Neural cell (in vitro differentiated cells): ENCODE results near the gene LRMDA. TPM values are rescaled to one million over a fixed set of nuclear protein-coding genes. Genes with fewer than 3 reads are reported as not detected.

ENCODE experiments used
- H2AFZ ChIP-seq: fragments of 200-600, 300-800 bp; sonication (generic), shearing (Covaris generic); 2 replicates; pipeline ENCODE4 v1.6.0; 2014; ENCODE audit warnings: low read depth, mild to moderate bottlenecking, antibody characterized with exemption, low read length, moderate library complexity
- H3F3A ChIP-seq: fragments of 200-600 bp; shearing (Covaris generic); 2 replicates; pipeline ENCODE4 v1.6.1; 2016; ENCODE audit warnings: mild to moderate bottlenecking, moderate library complexity, mixed read lengths, antibody characterized with exemption, low read length; ENCODE audit not compliant: insufficient read depth, poor library complexity, severe bottlenecking
- H3K27ac ChIP-seq: fragments of 200-600, 300-800 bp; sonication (generic), shearing (Covaris generic); 2 replicates; pipeline ENCODE4 v1.5.1; 2014; ENCODE audit warnings: mild to moderate bottlenecking, low read length, moderate library complexity
- H3K27me3 ChIP-seq: fragments of 300-800, 200-600 bp; sonication (generic), shearing (Covaris generic); 2 replicates; pipeline ENCODE4 v1.6.0; 2014; ENCODE audit warnings: mild to moderate bottlenecking, low read depth, low read length, moderate library complexity; ENCODE audit not compliant: insufficient read depth
- H3K36me3 ChIP-seq: fragments of 300-800, 200-600 bp; sonication (generic), shearing (Covaris generic); 2 replicates; pipeline ENCODE4 v1.5.1; 2014; ENCODE audit warnings: mild to moderate bottlenecking, antibody characterized with exemption, low read length, moderate library complexity; ENCODE audit not compliant: insufficient read depth
- H3K4me2 ChIP-seq: fragments of 300-800, 200-600 bp; sonication (generic), shearing (Covaris generic); 2 replicates; pipeline ENCODE4 v1.6.0; 2014; ENCODE audit warnings: mild to moderate bottlenecking, low read length
- H3K4me3 ChIP-seq: fragments of 300-800, 200-600 bp; sonication (generic), shearing (Covaris generic); 2 replicates; pipeline ENCODE4 v1.5.1; 2014; ENCODE audit warnings: mild to moderate bottlenecking, low read length, moderate library complexity
- H3K79me2 ChIP-seq: fragments of 200-600 bp; shearing (Covaris generic); replicated peaks from 2 replicates; pipeline ENCODE4 v1.6.0; 2014; ENCODE audit warnings: mild to moderate bottlenecking, low read length, moderate library complexity; ENCODE audit not compliant: insufficient read depth
- H3K9ac ChIP-seq: fragments of 300-800, 200-600 bp; sonication (generic), shearing (Covaris generic); 2 replicates; pipeline ENCODE4 v1.6.1; 2016; ENCODE audit warnings: mild to moderate bottlenecking, low read length, mixed read lengths
- H3K9me2 ChIP-seq: fragments of 200-600 bp; shearing (Covaris generic); 2 replicates; pipeline ENCODE4 v1.6.1; 2016; ENCODE audit warnings: mild to moderate bottlenecking, low read length, mixed read lengths; ENCODE audit not compliant: insufficient read depth
- H3K9me3 ChIP-seq: fragments of 200-600, 300-800 bp; sonication (generic), shearing (Covaris generic); 2 replicates; pipeline ENCODE4 v1.6.1; 2016; ENCODE audit warnings: mild to moderate bottlenecking, mixed run types, low read length, moderate library complexity, mixed read lengths
- H4K20me1 ChIP-seq: fragments of 200-600 bp; shearing (Covaris generic); 2 replicates; pipeline ENCODE4 v1.6.1; 2016; ENCODE audit warnings: mild to moderate bottlenecking, mixed run types; ENCODE audit not compliant: insufficient read depth
- EP300 ChIP-seq: fragments of 450-650 bp; conservative IDR thresholded peaks from 2 replicates; pipeline ENCODE4 v1.6.1; 2014; ENCODE audit warnings: antibody characterized with exemption, mild to moderate bottlenecking, moderate library complexity; ENCODE audit not compliant: poor library complexity, severe bottlenecking
- EZH2 ChIP-seq: fragments of 200-600, 300-800 bp; shearing (Covaris generic), sonication (generic); IDR thresholded peaks from 2 replicates; pipeline ENCODE4 v1.6.1; 2014; ENCODE audit warnings: antibody characterized with exemption, low read length, borderline replicate concordance, mild to moderate bottlenecking; ENCODE audit not compliant: insufficient read depth, poor library complexity, severe bottlenecking
- MXI1 ChIP-seq: fragments of 450-650 bp; conservative IDR thresholded peaks from 2 replicates; pipeline ENCODE4 v1.6.1; 2014; ENCODE audit warnings: antibody characterized with exemption, mild to moderate bottlenecking; ENCODE audit not compliant: poor library complexity, severe bottlenecking
- POLR2AphosphoS5 ChIP-seq: IDR thresholded peaks from 2 replicates; pipeline ENCODE4 v1.6.1; 2012
- RAD21 ChIP-seq: fragments of 450-650 bp; conservative IDR thresholded peaks from 2 replicates; pipeline ENCODE4 v1.6.1; 2014; ENCODE audit warnings: antibody characterized with exemption, mild to moderate bottlenecking, moderate library complexity
- SMC3 ChIP-seq: fragments of 450-650 bp; conservative IDR thresholded peaks from 2 replicates; pipeline ENCODE4 v1.6.1; 2014; ENCODE audit warnings: antibody characterized with exemption, mild to moderate bottlenecking, moderate library complexity; ENCODE audit not compliant: poor library complexity
- TAF1 ChIP-seq: IDR thresholded peaks from 2 replicates; pipeline ENCODE4 v1.6.1; 2012; ENCODE audit warnings: low read depth
- polyA plus RNA-seq: library from polyadenylated mRNA; depleted of rRNA; stranded (reverse); fragments of >200 nt; gene quantifications from 2 replicates; pipeline ENCODE4 v1.2.3, GENCODE V29; 2014
- TF ChIP-seq, protein P1 (sequence below): fragments of 450-650 bp; IDR thresholded peaks from 2 replicates; pipeline ENCODE4 v1.5.1; 2014; ENCODE audit warnings: antibody characterized with exemption, mild to moderate bottlenecking, moderate library complexity; ENCODE audit not compliant: poor library complexity, severe bottlenecking
- TF ChIP-seq, protein P2 (sequence below): IDR thresholded peaks from 2 replicates; pipeline ENCODE4 v1.6.1; 2012; ENCODE audit warnings: borderline replicate concordance

LRMDA gene
- polyA plus RNA-seq, 1 donor from 2014 or later, result 5.6 TPM

DNA sequence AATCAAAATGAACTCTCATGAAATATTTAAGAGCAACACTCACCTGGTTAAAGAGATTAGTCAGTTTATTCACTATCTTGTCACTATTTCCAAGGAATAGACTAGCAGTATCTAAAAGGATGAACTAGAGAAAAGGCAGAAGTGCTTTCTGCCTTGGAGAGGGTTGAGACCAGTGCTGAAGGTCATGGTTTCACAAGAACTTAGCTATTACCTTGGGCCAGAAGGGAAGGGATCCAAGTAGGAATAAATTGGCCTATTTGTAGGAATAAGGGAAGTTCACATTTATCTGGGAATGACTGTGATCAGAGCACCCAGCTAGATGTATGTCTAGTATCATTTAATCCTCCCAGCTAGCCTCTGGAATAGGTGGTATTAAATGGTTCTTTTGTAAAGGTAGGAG lies 347.2 kb downstream of the LRMDA start:
- no peak overlapping the region for H3K27ac ChIP-seq

DNA sequence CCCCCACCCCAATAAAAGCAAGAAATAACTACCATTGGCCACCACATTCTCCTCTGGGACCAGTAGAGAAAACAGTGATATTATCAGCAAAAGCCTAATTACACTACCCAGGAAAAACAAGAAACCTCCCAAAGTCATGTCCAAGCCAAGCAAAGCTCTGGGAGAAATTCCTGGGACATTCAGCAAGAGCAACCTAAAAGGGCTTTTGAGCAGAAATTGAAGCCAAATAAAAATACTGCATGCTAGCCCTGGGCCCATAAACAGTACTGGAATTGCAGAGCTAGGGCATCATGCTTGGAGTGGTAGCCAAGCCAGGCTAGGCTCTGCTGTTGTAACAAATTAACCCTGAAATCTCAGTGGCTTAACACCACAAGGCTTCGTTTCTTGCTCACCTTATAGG lies 347.9 kb downstream of the LRMDA start:
- H3K9ac ChIP-seq, result no peak overlapping the region
- no peaks in the 10 kb centered on the region for H4K20me1 ChIP-seq
- no peaks in the 10 kb centered on the region for H3K9me3 ChIP-seq
- H3K79me2 ChIP-seq, result no peaks in the 10 kb centered on the region
- TF ChIP-seq, protein P1, sequence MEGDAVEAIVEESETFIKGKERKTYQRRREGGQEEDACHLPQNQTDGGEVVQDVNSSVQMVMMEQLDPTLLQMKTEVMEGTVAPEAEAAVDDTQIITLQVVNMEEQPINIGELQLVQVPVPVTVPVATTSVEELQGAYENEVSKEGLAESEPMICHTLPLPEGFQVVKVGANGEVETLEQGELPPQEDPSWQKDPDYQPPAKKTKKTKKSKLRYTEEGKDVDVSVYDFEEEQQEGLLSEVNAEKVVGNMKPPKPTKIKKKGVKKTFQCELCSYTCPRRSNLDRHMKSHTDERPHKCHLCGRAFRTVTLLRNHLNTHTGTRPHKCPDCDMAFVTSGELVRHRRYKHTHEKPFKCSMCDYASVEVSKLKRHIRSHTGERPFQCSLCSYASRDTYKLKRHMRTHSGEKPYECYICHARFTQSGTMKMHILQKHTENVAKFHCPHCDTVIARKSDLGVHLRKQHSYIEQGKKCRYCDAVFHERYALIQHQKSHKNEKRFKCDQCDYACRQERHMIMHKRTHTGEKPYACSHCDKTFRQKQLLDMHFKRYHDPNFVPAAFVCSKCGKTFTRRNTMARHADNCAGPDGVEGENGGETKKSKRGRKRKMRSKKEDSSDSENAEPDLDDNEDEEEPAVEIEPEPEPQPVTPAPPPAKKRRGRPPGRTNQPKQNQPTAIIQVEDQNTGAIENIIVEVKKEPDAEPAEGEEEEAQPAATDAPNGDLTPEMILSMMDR, result no peak
- TF ChIP-seq POLR2AphosphoS5, result no peak
- TF ChIP-seq SMC3, result no peak
- no peak for TF ChIP-seq EP300
- TF ChIP-seq RAD21, result no peak
- no peak for TF ChIP-seq TAF1
- no peak for TF ChIP-seq EZH2
- TF ChIP-seq, protein P2, sequence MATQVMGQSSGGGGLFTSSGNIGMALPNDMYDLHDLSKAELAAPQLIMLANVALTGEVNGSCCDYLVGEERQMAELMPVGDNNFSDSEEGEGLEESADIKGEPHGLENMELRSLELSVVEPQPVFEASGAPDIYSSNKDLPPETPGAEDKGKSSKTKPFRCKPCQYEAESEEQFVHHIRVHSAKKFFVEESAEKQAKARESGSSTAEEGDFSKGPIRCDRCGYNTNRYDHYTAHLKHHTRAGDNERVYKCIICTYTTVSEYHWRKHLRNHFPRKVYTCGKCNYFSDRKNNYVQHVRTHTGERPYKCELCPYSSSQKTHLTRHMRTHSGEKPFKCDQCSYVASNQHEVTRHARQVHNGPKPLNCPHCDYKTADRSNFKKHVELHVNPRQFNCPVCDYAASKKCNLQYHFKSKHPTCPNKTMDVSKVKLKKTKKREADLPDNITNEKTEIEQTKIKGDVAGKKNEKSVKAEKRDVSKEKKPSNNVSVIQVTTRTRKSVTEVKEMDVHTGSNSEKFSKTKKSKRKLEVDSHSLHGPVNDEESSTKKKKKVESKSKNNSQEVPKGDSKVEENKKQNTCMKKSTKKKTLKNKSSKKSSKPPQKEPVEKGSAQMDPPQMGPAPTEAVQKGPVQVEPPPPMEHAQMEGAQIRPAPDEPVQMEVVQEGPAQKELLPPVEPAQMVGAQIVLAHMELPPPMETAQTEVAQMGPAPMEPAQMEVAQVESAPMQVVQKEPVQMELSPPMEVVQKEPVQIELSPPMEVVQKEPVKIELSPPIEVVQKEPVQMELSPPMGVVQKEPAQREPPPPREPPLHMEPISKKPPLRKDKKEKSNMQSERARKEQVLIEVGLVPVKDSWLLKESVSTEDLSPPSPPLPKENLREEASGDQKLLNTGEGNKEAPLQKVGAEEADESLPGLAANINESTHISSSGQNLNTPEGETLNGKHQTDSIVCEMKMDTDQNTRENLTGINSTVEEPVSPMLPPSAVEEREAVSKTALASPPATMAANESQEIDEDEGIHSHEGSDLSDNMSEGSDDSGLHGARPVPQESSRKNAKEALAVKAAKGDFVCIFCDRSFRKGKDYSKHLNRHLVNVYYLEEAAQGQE, result no peak
- no peak for TF ChIP-seq MXI1
- no peak overlapping the region for H3K4me3 ChIP-seq
- H3K9me2 ChIP-seq, result no peaks in the 10 kb centered on the region
- peaks cover 5% of the 10 kb centered on the region for H3F3A ChIP-seq
- H2AFZ ChIP-seq, result no peak overlapping the region
- no peaks in the 10 kb centered on the region for H3K27me3 ChIP-seq
- H3K4me2 ChIP-seq, result no peak overlapping the region
- H3K27ac ChIP-seq, result no peak overlapping the region
- H3K36me3 ChIP-seq, result no peaks in the 10 kb centered on the region

More for the DNA sequence above, 347.2 kb downstream of the LRMDA start:
- no peaks in the 10 kb centered on the region for H3K36me3 ChIP-seq
- TF ChIP-seq MXI1 (no peak), POLR2AphosphoS5 (no peak), EP300 (no peak), RAD21 (no peak), SMC3 (no peak), EZH2 (no peak), TAF1 (no peak)
- TF ChIP-seq, protein P1, result no peak
- TF ChIP-seq, protein P2, result no peak
- no peaks in the 10 kb centered on the region for H3K79me2 ChIP-seq
- H3K9ac ChIP-seq, result no peak overlapping the region
- no peaks in the 10 kb centered on the region for H4K20me1 ChIP-seq
- H3K4me3 ChIP-seq, result no peak overlapping the region
- H3K9me2 ChIP-seq, result no peaks in the 10 kb centered on the region
- no peak overlapping the region for H3K4me2 ChIP-seq
- H3F3A ChIP-seq, result peaks cover 5% of the 10 kb centered on the region
- no peaks in the 10 kb centered on the region for H3K9me3 ChIP-seq
- no peak overlapping the region for H2AFZ ChIP-seq
- no peaks in the 10 kb centered on the region for H3K27me3 ChIP-seq
